ENCODE data around the gene TSHZ2.

TSHZ2 gene

GRCh38 chr20:52984451-52984810, 12.3 kb downstream of the TSHZ2 start:
- Histone ChIP-seq H3K27me3 (replicated peaks; ENCODE audit: control insufficient read depth, insufficient read depth, low read length) (no peaks in the 10 kb centered on the region), H3K9me3 (ENCODE audit: control insufficient read depth, low read length) (no peaks in the 10 kb centered on the region), H3K4me3 (ENCODE audit: low read length) (no peak overlapping the region), H3K36me3 (ENCODE audit: control insufficient read depth, insufficient read depth, low read length, severe bottlenecking) (no peaks in the 10 kb centered on the region), H3K4me1 (ENCODE audit: control insufficient read depth, insufficient read depth, low read length) (no peaks in the 10 kb centered on the region), H3K9ac (ENCODE audit: low read length) (no peak overlapping the region)
- no peak for DNase-seq (ENCODE audit: low read depth)

GRCh38 chr20:52985687-52986086, 13.5 kb downstream of the TSHZ2 start:
- Histone ChIP-seq H3K4me1 (ENCODE audit: control insufficient read depth, insufficient read depth, low read length) (no peaks in the 10 kb centered on the region), H3K4me3 (ENCODE audit: low read length) (no peak overlapping the region), H3K27me3 (replicated peaks; ENCODE audit: control insufficient read depth, insufficient read depth, low read length) (no peaks in the 10 kb centered on the region), H3K9me3 (ENCODE audit: control insufficient read depth, low read length) (no peaks in the 10 kb centered on the region), H3K9ac (ENCODE audit: low read length) (no peak overlapping the region), H3K36me3 (ENCODE audit: control insufficient read depth, insufficient read depth, low read length, severe bottlenecking) (no peaks in the 10 kb centered on the region)
- DNase-seq (ENCODE audit: low read depth) = no peak

GRCh38 chr20:52987295-52987694, 15.1 kb downstream of the TSHZ2 start:
- no peak for DNase-seq (ENCODE audit: low read depth)
- Histone ChIP-seq H3K9ac (ENCODE audit: low read length) (no peak overlapping the region), H3K4me1 (ENCODE audit: control insufficient read depth, insufficient read depth, low read length) (peaks cover 5% of the 10 kb centered on the region), H3K4me3 (ENCODE audit: low read length) (no peak overlapping the region), H3K9me3 (ENCODE audit: control insufficient read depth, low read length) (no peaks in the 10 kb centered on the region), H3K36me3 (ENCODE audit: control insufficient read depth, insufficient read depth, low read length, severe bottlenecking) (no peaks in the 10 kb centered on the region), H3K27me3 (replicated peaks; ENCODE audit: control insufficient read depth, insufficient read depth, low read length) (no peaks in the 10 kb centered on the region)

- no peak overlapping the region for H3K9ac ChIP-seq (ENCODE audit: low read length)
- H3K4me3 ChIP-seq (ENCODE audit: low read length) = no peak overlapping the region
- H3K4me1 ChIP-seq (ENCODE audit: control insufficient read depth, insufficient read depth, low read length) = peaks cover 22% of the 10 kb centered on the region
- H3K36me3 ChIP-seq (ENCODE audit: control insufficient read depth, insufficient read depth, low read length, severe bottlenecking) = no peaks in the 10 kb centered on the region
- H3K27me3 ChIP-seq (replicated peaks; ENCODE audit: control insufficient read depth, insufficient read depth, low read length) = no peaks in the 10 kb centered on the region
- no peak for DNase-seq (ENCODE audit: low read depth)
- H3K9me3 ChIP-seq (ENCODE audit: control insufficient read depth, low read length) = no peaks in the 10 kb centered on the region
Measured at GRCh38 chr20:52991830-52992229, 19.7 kb downstream of the TSHZ2 start.

GRCh38 chr20:52992632-52993031, 20.5 kb downstream of the TSHZ2 start:
- H3K27me3 ChIP-seq (replicated peaks; ENCODE audit: control insufficient read depth, insufficient read depth, low read length) = no peaks in the 10 kb centered on the region
- no peak for DNase-seq (ENCODE audit: low read depth)
- H3K36me3 ChIP-seq (ENCODE audit: control insufficient read depth, insufficient read depth, low read length, severe bottlenecking) = no peaks in the 10 kb centered on the region

GRCh38 chr20:52993076-52993475, 20.9 kb downstream of the TSHZ2 start:
- H3K27me3 ChIP-seq (replicated peaks; ENCODE audit: control insufficient read depth, insufficient read depth, low read length) = no peaks in the 10 kb centered on the region
- no peaks in the 10 kb centered on the region for H3K9me3 ChIP-seq (ENCODE audit: control insufficient read depth, low read length)
- DNase-seq (ENCODE audit: low read depth) = no peak

More at GRCh38 chr20:52992632-52993031, 20.5 kb downstream of the TSHZ2 start:
- Histone ChIP-seq H3K4me1 (ENCODE audit: control insufficient read depth, insufficient read depth, low read length) (peaks cover 22% of the 10 kb centered on the region), H3K9me3 (ENCODE audit: control insufficient read depth, low read length) (no peaks in the 10 kb centered on the region), H3K9ac (ENCODE audit: low read length) (peak overlapping the region; percentile 30), H3K4me3 (ENCODE audit: low read length) (peak overlapping the region; percentile 38)

GRCh38 chr20:52994184-52994970, 22.2 kb downstream of the TSHZ2 start:
- Histone ChIP-seq H3K36me3 (ENCODE audit: control insufficient read depth, insufficient read depth, low read length, severe bottlenecking) (no peaks in the 10 kb centered on the region), H3K27me3 (replicated peaks; ENCODE audit: control insufficient read depth, insufficient read depth, low read length) (no peaks in the 10 kb centered on the region), H3K9ac (ENCODE audit: low read length) (no peak overlapping the region), H3K9me3 (ENCODE audit: control insufficient read depth, low read length) (no peaks in the 10 kb centered on the region), H3K4me3 (ENCODE audit: low read length) (no peak overlapping the region), H3K4me1 (ENCODE audit: control insufficient read depth, insufficient read depth, low read length) (peaks cover 22% of the 10 kb centered on the region)
- DNase-seq (ENCODE audit: low read depth) = no peak

More at GRCh38 chr20:52993076-52993475, 20.9 kb downstream of the TSHZ2 start:
- Histone ChIP-seq H3K36me3 (ENCODE audit: control insufficient read depth, insufficient read depth, low read length, severe bottlenecking) (no peaks in the 10 kb centered on the region), H3K4me3 (ENCODE audit: low read length) (peak overlapping the region; percentile 38), H3K4me1 (ENCODE audit: control insufficient read depth, insufficient read depth, low read length) (peaks cover 22% of the 10 kb centered on the region), H3K9ac (ENCODE audit: low read length) (peak overlapping the region; percentile 30)

- Histone ChIP-seq H3K36me3 (ENCODE audit: control insufficient read depth, insufficient read depth, low read length, severe bottlenecking) (no peaks in the 10 kb centered on the region), H3K9me3 (ENCODE audit: control insufficient read depth, low read length) (no peaks in the 10 kb centered on the region), H3K4me1 (ENCODE audit: control insufficient read depth, insufficient read depth, low read length) (peaks cover 30% of the 10 kb centered on the region), H3K9ac (ENCODE audit: low read length) (no peak overlapping the region), H3K27me3 (replicated peaks; ENCODE audit: control insufficient read depth, insufficient read depth, low read length) (no peaks in the 10 kb centered on the region), H3K4me3 (ENCODE audit: low read length) (no peak overlapping the region)
- DNase-seq (ENCODE audit: low read depth) = no peak
Measured at GRCh38 chr20:52996130-52996529, 24.0 kb downstream of the TSHZ2 start.

- H3K27me3 ChIP-seq (replicated peaks; ENCODE audit: control insufficient read depth, insufficient read depth, low read length) = no peaks in the 10 kb centered on the region
- no peaks in the 10 kb centered on the region for H3K36me3 ChIP-seq (ENCODE audit: control insufficient read depth, insufficient read depth, low read length, severe bottlenecking)
- H3K4me1 ChIP-seq (ENCODE audit: control insufficient read depth, insufficient read depth, low read length) = peaks cover 35% of the 10 kb centered on the region
- no peak for DNase-seq (ENCODE audit: low read depth)
- no peaks in the 10 kb centered on the region for H3K9me3 ChIP-seq (ENCODE audit: control insufficient read depth, low read length)
- no peak overlapping the region for H3K9ac ChIP-seq (ENCODE audit: low read length)
- H3K4me3 ChIP-seq (ENCODE audit: low read length) = no peak overlapping the region
Measured at GRCh38 chr20:52996658-52997057, 24.5 kb downstream of the TSHZ2 start.

- no peak overlapping the region for H3K9ac ChIP-seq (ENCODE audit: low read length)
- H3K36me3 ChIP-seq (ENCODE audit: control insufficient read depth, insufficient read depth, low read length, severe bottlenecking) = no peaks in the 10 kb centered on the region
- H3K9me3 ChIP-seq (ENCODE audit: control insufficient read depth, low read length) = no peaks in the 10 kb centered on the region
- DNase-seq (ENCODE audit: low read depth) = no peak
- H3K27me3 ChIP-seq (replicated peaks; ENCODE audit: control insufficient read depth, insufficient read depth, low read length) = no peaks in the 10 kb centered on the region
- peaks cover 30% of the 10 kb centered on the region for H3K4me1 ChIP-seq (ENCODE audit: control insufficient read depth, insufficient read depth, low read length)
- no peak overlapping the region for H3K4me3 ChIP-seq (ENCODE audit: low read length)
Measured at GRCh38 chr20:52998268-52998667, 26.1 kb downstream of the TSHZ2 start.

- Histone ChIP-seq H3K9ac (ENCODE audit: low read length) (no peak overlapping the region), H3K9me3 (ENCODE audit: control insufficient read depth, low read length) (no peaks in the 10 kb centered on the region), H3K4me3 (ENCODE audit: low read length) (no peak overlapping the region), H3K36me3 (ENCODE audit: control insufficient read depth, insufficient read depth, low read length, severe bottlenecking) (no peaks in the 10 kb centered on the region), H3K4me1 (ENCODE audit: control insufficient read depth, insufficient read depth, low read length) (peaks cover 28% of the 10 kb centered on the region), H3K27me3 (replicated peaks; ENCODE audit: control insufficient read depth, insufficient read depth, low read length) (no peaks in the 10 kb centered on the region)
- no peak for DNase-seq (ENCODE audit: low read depth)
Measured at GRCh38 chr20:52999040-52999439, 26.9 kb downstream of the TSHZ2 start.
